ENCODE results near the gene TBL2. TPM values are rescaled to one million over a fixed set of nuclear protein-coding genes. Genes with fewer than 3 reads are reported as not detected.
A peak's percentile ranks its signal among the peaks of the same experiment; 100 is the strongest.
"Not testable (repeated sequence)": the region's sequence is repeated elsewhere in the genome, so short reads cannot be mapped to it uniquely, and the experiment has no call there.

Gene TBL2
- total RNA-seq, 2 donors from 2014 or later = 27.7 to 29.6 TPM

GRCh38 chr7:73573276-73573675, 5.1 kb downstream of the TBL2 start:
- Mint-ChIP-seq H3K4me3 (no peak overlapping the region), H3K9me3 (no peaks in the 10 kb centered on the region), H3K27me3 (ENCODE audit: low read depth) (no peaks in the 10 kb centered on the region), H3K4me1 (ENCODE audit: low read depth) (peaks cover 15% of the 10 kb centered on the region), H3K27ac (no peak overlapping the region), H3K36me3 (ENCODE audit: insufficient read depth in 2 of 2) (peaks cover 12 to 21% of the 10 kb centered on the region in 2 donors)
- ATAC-seq (replicated peaks in 1 of 2) = no peak
- DNase-seq = no peak

GRCh38 chr7:73572767-73573186, 5.6 kb downstream of the TBL2 start:
- H3K4me1 Mint-ChIP-seq (ENCODE audit: low read depth) = peaks cover 20% of the 10 kb centered on the region
- H3K27me3 Mint-ChIP-seq (ENCODE audit: low read depth) = no peaks in the 10 kb centered on the region
- no peak overlapping the region for H3K27ac Mint-ChIP-seq
- ATAC-seq (replicated peaks in 1 of 2) = no peak
- no peak overlapping the region for H3K4me3 Mint-ChIP-seq
- no peaks in the 10 kb centered on the region for H3K9me3 Mint-ChIP-seq
- DNase-seq = no peak
- H3K36me3 Mint-ChIP-seq (ENCODE audit: insufficient read depth in 2 of 2) = peaks cover 11 to 21% of the 10 kb centered on the region in 2 donors

- Mint-ChIP-seq H3K27me3 (ENCODE audit: low read depth) (no peaks in the 10 kb centered on the region), H3K4me1 (ENCODE audit: low read depth) (peaks cover 20% of the 10 kb centered on the region), H3K27ac (no peak overlapping the region), H3K4me3 (no peak overlapping the region), H3K36me3 (ENCODE audit: insufficient read depth in 2 of 2) (peaks cover 11 to 21% of the 10 kb centered on the region in 2 donors), H3K9me3 (no peaks in the 10 kb centered on the region)
- DNase-seq (no peak), ATAC-seq (replicated peaks in 1 of 2) (no peak)
These were observed 7.4 kb downstream of the TBL2 start for GRCh38 chr7:73570977-73571376.

DNA sequence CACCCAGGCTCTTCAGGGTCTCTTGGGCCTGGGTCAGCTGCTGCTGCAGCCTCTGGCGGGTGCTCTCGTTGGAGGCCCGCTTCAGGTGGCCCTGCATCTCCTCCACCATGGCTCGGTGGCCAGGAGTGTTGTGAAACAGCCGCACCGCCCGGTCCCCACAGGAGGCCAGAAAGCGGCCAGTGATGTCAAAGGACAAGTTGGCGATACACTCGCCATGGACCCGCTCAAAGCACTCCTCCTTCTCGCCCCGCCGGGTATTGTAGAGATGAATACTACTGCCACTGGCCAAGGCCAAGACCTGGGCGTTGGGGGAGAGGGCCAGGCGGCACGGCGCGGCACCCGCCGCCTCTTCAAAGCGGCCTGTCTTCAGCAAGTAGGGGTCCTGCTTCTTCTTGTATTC, 7.9 kb downstream of the TBL2 start:
- Mint-ChIP-seq H3K9me3 (no peaks in the 10 kb centered on the region), H3K4me3 (no peak overlapping the region), H3K4me1 (ENCODE audit: low read depth) (peaks cover 24% of the 10 kb centered on the region), H3K27me3 (ENCODE audit: low read depth) (no peaks in the 10 kb centered on the region), H3K27ac (no peak overlapping the region), H3K36me3 (ENCODE audit: insufficient read depth in 2 of 2) (peaks cover 11 to 21% of the 10 kb centered on the region in 2 donors)
- ATAC-seq (replicated peaks in 1 of 2) = no peak
- no peak for DNase-seq

GRCh38 chr7:73569042-73569608, 9.3 kb downstream of the TBL2 start:
- Mint-ChIP-seq H3K27ac (no peak overlapping the region), H3K36me3 (ENCODE audit: insufficient read depth in 2 of 2) (peaks cover 11 to 21% of the 10 kb centered on the region in 2 donors), H3K27me3 (ENCODE audit: low read depth) (no peaks in the 10 kb centered on the region), H3K4me3 (no peak overlapping the region), H3K4me1 (ENCODE audit: low read depth) (peaks cover 37% of the 10 kb centered on the region), H3K9me3 (no peaks in the 10 kb centered on the region)
- no peak for ATAC-seq (replicated peaks in 1 of 2)
- DNase-seq = no peak

DNA sequence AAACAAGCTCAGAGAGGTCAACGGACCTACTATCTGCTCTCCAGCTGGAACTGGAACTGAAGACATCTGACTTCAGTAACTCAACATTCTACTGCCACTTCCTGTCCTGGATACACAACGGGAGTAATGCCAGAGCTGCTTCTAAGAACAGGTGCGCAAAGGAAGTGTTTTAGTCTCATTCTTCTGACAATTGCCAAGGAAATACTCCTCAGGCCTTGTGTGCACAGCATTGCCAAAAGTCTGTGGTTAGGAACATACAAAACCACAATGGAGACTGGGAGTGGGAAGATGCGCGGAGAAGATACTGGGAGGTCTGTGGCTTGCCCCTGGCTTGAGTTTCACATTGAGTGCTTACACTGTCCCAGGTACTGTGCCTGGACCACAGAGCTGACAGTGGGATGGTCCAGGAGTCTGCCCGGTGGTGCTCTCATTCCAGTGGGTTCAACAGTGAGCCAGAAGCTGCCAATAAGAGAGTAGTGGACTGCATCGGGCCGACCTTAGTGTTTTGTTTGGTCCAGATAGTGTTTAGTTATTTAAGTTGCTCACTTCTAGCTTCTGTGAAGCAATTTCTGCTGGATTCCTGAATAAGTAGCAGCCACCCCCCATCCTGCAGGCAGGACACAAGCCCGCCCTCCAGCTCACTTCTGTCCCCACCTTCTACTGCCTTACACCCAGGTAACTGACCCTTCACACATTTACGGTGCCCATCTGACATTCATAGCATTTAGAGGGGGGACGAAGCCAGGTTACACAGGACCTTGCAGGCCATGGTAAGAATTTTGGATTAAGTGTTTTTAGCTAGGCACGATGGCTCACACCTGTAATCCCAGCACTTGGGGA, 10.3 kb downstream of the TBL2 start:
- DNase-seq (no peak), ATAC-seq (replicated peaks in 1 of 2) (no peak)
- H3K4me3 Mint-ChIP-seq = no peak overlapping the region
- no peak overlapping the region for H3K27ac Mint-ChIP-seq
- H3K36me3 Mint-ChIP-seq (ENCODE audit: insufficient read depth in 2 of 2) = peaks cover 8 to 21% of the 10 kb centered on the region in 2 donors
- H3K27me3 Mint-ChIP-seq (ENCODE audit: low read depth) = no peaks in the 10 kb centered on the region
- H3K4me1 Mint-ChIP-seq (ENCODE audit: low read depth) = peaks cover 37% of the 10 kb centered on the region
- H3K9me3 Mint-ChIP-seq = no peaks in the 10 kb centered on the region

GRCh38 chr7:73567140-73567539, 11.2 kb downstream of the TBL2 start:
- ATAC-seq (replicated peaks in 1 of 2) (no peak), DNase-seq (no peak)
- Mint-ChIP-seq H3K4me3 (no peak overlapping the region), H3K4me1 (ENCODE audit: low read depth) (peaks cover 37% of the 10 kb centered on the region), H3K36me3 (ENCODE audit: insufficient read depth in 2 of 2) (peaks cover 5 to 16% of the 10 kb centered on the region in 2 donors), H3K27me3 (ENCODE audit: low read depth) (no peaks in the 10 kb centered on the region), H3K27ac (no peak overlapping the region), H3K9me3 (no peaks in the 10 kb centered on the region)

- Mint-ChIP-seq H3K36me3 (ENCODE audit: insufficient read depth in 2 of 2) (peaks cover 5 to 16% of the 10 kb centered on the region in 2 donors), H3K4me3 (peak overlapping the region; percentile 50 to 70), H3K4me1 (ENCODE audit: low read depth) (peaks cover 37% of the 10 kb centered on the region)
- not testable (repeated sequence) for DNase-seq; H3K9me3 Mint-ChIP-seq; H3K27ac Mint-ChIP-seq; ATAC-seq (replicated peaks in 1 of 2); H3K27me3 Mint-ChIP-seq (ENCODE audit: low read depth)
These were observed 11.9 kb downstream of the TBL2 start for GRCh38 chr7:73566431-73566830.

GRCh38 chr7:73565675-73566340, 12.6 kb downstream of the TBL2 start:
- Mint-ChIP-seq H3K9me3 (no peaks in the 10 kb centered on the region), H3K4me3 (peak overlapping the region; percentile 50 to 70), H3K4me1 (ENCODE audit: low read depth) (peaks cover 37% of the 10 kb centered on the region), H3K36me3 (ENCODE audit: insufficient read depth in 2 of 2) (peaks cover 5 to 12% of the 10 kb centered on the region in 2 donors), H3K27ac (no peak overlapping the region), H3K27me3 (ENCODE audit: low read depth) (no peaks in the 10 kb centered on the region)
- ATAC-seq (replicated peaks in 1 of 2) (peak in 1 of 2 donors; percentile 31), DNase-seq (no peak)

GRCh38 chr7:73560109-73560835, 18.1 kb downstream of the TBL2 start:
- H3K4me3 Mint-ChIP-seq = peak overlapping the region in 1 of 2 donors; percentile 5
- no peak overlapping the region for H3K27ac Mint-ChIP-seq
- DNase-seq (peak; percentile 25 to 29), ATAC-seq (replicated peaks in 1 of 2) (peak in 1 of 2 donors; percentile 23)
- H3K27me3 Mint-ChIP-seq (ENCODE audit: low read depth) = no peaks in the 10 kb centered on the region
- H3K36me3 Mint-ChIP-seq (ENCODE audit: insufficient read depth in 2 of 2) = peaks cover 2 to 3% of the 10 kb centered on the region in 2 donors
- peaks cover 39% of the 10 kb centered on the region for H3K4me1 Mint-ChIP-seq (ENCODE audit: low read depth)
- no peaks in the 10 kb centered on the region for H3K9me3 Mint-ChIP-seq

- peak; percentile 68 to 73 for ATAC-seq (replicated peaks in 1 of 2)
- H3K9me3 Mint-ChIP-seq = no peaks in the 10 kb centered on the region
These were observed 20.8 kb downstream of the TBL2 start, which contains the start of gene BCL7B for GRCh38 chr7:73557397-73558257. Gene BCL7B (minus strand): TSS chr7:73557690. CDS start chr7:73557578, 112 bp downstream.

DNA sequence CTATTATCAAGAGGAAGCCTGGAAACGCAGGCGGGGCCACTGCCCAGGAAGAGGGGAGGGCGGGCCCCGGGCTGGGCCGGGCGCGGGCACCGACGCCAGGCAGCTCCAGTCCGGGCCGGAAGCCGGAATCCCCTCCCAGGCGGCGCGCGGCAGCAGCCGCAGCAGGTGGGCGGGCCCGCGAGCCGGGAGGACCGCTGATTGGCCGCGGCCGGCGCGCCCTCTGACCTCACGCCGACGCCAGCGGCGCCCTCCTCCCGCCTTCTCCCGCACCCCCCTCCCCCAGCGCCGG, 21.3 kb downstream of the TBL2 start:
- Mint-ChIP-seq H3K4me1 (ENCODE audit: low read depth) (peaks cover 45% of the 10 kb centered on the region), H3K9me3 (no peaks in the 10 kb centered on the region), H3K4me3 (peak overlapping the region; percentile 92 to 95), H3K27ac (peak overlapping the region; percentile 91), H3K36me3 (ENCODE audit: insufficient read depth in 2 of 2) (peaks cover 4 to 7% of the 10 kb centered on the region in 2 donors), H3K27me3 (ENCODE audit: low read depth) (no peaks in the 10 kb centered on the region)
- DNase-seq (peak; percentile 94 to 96), ATAC-seq (replicated peaks in 1 of 2) (peak; percentile 93)

More at GRCh38 chr7:73557397-73558257, 20.8 kb downstream of the TBL2 start, which contains the start of gene BCL7B:
- peaks cover 45% of the 10 kb centered on the region for H3K4me1 Mint-ChIP-seq (ENCODE audit: low read depth)
- no peaks in the 10 kb centered on the region for H3K27me3 Mint-ChIP-seq (ENCODE audit: low read depth)
- DNase-seq = peak; percentile 78 to 87
- H3K4me3 Mint-ChIP-seq = peak within 1 kb of the TSS; percentile 92 to 95
- peaks cover 3 to 5% of the 10 kb centered on the region in 2 donors for H3K36me3 Mint-ChIP-seq (ENCODE audit: insufficient read depth in 2 of 2)
- H3K27ac Mint-ChIP-seq = peak within 1 kb of the TSS; percentile 93
